ENCODE measurements around the gene PLPPR3.

DNA sequence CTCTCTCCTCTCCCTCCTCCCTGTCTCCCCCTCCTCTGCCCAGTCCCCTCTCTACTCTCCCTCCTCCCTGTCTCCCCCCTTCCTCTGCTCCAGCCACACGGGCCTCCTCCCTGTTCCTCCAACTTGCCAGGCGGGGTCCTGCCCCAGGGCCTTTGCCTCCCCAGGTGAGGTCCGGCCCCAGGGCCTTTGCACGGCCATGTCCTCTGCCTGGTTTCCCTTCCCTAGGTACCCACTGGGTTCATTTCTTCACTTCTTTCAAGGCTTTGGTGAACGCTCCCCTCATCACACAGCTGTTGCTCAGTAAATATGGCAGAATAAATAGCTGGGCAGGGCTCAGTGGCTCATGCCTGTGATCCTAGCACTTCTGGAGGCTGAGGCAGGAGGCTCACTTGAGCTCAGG lies 49.7 kb downstream of the PLPPR3 start:
- TF ChIP-seq, protein P1, sequence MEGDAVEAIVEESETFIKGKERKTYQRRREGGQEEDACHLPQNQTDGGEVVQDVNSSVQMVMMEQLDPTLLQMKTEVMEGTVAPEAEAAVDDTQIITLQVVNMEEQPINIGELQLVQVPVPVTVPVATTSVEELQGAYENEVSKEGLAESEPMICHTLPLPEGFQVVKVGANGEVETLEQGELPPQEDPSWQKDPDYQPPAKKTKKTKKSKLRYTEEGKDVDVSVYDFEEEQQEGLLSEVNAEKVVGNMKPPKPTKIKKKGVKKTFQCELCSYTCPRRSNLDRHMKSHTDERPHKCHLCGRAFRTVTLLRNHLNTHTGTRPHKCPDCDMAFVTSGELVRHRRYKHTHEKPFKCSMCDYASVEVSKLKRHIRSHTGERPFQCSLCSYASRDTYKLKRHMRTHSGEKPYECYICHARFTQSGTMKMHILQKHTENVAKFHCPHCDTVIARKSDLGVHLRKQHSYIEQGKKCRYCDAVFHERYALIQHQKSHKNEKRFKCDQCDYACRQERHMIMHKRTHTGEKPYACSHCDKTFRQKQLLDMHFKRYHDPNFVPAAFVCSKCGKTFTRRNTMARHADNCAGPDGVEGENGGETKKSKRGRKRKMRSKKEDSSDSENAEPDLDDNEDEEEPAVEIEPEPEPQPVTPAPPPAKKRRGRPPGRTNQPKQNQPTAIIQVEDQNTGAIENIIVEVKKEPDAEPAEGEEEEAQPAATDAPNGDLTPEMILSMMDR (conservative IDR thresholded peaks at IDR 0.05 in 1 of 2, IDR thresholded peaks at IDR 0.05 in 1 of 2; ENCODE audit: low read depth in 1 of 2, low read length in 2 of 2) = no peak
- TF ChIP-seq EZH2 (IDR thresholded peaks at IDR 0.05; ENCODE audit: low read length, missing control alignments) = no peak
